ENCODE data around the gene FGFR4.

DNA sequence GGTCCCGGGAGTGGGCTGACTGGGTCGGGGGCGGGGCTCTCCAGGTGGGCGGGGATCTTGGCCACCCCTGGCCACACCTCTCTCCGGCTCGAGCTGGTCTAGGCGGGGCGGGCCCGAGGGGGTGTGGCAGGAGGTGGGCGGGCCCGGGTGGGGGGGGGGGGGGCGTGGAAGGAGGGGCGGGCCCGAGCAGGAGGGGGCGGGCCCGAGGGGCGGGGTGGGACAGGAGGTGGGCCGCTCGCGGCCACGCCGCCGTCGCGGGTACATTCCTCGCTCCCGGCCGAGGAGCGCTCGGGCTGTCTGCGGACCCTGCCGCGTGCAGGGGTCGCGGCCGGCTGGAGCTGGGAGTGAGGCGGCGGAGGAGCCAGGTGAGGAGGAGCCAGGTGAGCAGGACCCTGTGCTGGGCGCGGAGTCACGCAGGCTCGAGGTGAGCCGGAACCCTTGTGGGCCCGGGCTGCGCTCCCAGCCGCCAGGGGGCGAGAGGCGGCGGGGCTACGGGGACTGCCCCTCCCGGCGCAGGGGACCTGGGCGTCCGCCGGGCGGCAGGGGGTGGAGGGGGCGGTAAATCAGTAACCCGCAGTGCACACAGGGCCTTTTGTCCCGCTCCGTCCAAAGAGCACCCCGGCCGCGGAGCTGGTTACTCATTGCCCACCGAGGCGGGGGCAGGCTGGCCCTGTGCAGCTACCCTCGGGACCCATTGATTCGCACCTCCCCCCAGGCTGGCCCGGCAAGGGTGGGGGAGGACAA, at the start of gene FGFR4:
- TF ChIP-seq, protein P1, sequence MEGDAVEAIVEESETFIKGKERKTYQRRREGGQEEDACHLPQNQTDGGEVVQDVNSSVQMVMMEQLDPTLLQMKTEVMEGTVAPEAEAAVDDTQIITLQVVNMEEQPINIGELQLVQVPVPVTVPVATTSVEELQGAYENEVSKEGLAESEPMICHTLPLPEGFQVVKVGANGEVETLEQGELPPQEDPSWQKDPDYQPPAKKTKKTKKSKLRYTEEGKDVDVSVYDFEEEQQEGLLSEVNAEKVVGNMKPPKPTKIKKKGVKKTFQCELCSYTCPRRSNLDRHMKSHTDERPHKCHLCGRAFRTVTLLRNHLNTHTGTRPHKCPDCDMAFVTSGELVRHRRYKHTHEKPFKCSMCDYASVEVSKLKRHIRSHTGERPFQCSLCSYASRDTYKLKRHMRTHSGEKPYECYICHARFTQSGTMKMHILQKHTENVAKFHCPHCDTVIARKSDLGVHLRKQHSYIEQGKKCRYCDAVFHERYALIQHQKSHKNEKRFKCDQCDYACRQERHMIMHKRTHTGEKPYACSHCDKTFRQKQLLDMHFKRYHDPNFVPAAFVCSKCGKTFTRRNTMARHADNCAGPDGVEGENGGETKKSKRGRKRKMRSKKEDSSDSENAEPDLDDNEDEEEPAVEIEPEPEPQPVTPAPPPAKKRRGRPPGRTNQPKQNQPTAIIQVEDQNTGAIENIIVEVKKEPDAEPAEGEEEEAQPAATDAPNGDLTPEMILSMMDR (IDR thresholded peaks at IDR 0.05): peak in 1 of 3 donors; percentile 80
- no peak for TF ChIP-seq POLR2A (IDR thresholded peaks at IDR 0.05)

All from lower leg skin (tissue), 3 donors.